ENCODE data around the gene CYP2D6. TPM values are rescaled to one million over a fixed set of nuclear protein-coding genes. Genes with fewer than 3 reads are reported as not detected.

The CYP2D6 gene
- total and polyA plus RNA-seq, 2 of the 13 experiments (the other 11 are each of a cell fraction or from before 2014, with no cell fraction given) = 1.0 to 3.7 TPM

DNA sequence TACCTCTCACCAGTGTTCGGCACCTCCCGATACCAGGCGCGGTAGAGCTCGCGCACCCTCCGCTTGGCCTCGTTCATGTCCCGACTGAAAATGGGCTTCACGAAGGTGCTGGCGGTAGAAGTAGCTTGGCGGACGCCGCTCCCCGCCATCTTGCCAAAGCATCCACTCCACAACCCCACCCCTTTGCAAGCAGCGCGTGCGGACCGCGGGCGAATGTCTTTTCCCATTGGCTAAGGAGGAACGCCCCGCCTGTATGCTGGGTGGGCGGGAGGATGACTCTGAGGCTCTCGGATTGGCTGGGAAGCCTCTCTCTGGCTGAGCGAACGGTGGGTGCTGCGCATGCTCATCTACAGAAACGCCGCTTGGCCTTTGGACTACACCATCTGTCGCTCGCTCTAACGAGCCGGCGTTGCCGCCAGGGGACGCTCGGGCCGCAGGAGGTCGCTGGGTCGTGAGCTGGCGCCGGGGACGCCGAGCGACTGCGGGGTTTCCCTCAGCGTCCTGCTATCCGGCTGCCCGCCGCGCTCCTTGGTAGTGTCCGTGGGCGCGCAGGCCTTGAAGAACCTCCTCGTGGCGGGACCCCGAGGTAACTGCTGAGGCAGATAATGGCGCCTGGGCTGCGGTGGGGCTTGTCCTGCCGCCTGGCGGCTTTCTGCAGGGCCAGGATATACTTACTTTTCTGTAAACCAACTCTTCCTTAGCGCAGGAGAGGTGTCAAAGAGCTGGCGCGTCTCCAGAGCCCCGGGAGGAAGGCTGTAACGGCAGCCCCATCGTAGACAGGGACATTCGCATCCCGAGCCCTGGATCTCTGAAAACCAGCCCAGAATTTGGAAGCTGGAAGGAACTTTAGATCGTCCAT lies 39.8 kb downstream of the CYP2D6 start, which contains the start of gene NDUFA6 (continued):
- TF ChIP-seq, protein P1, sequence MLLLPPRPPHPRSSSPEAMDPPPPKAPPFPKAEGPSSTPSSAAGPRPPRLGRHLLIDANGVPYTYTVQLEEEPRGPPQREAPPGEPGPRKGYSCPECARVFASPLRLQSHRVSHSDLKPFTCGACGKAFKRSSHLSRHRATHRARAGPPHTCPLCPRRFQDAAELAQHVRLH (CRISPR knock-in tag; IDR thresholded peaks at IDR 0.05; ENCODE audit: borderline replicate concordance, low read depth) = peak; percentile 14; the same call in 1 of the 2 replicates
- TF ChIP-seq POLR2A (IDR thresholded peaks at IDR 0.05; ENCODE audit: insufficient read depth in 1 of 2, low read depth in 2 of 2, low read length in 2 of 2) (peak; percentile 86 to 96), CCDC6 (CRISPR knock-in tag; IDR thresholded peaks at IDR 0.05) (no peak; the same call in 1 of the 2 replicates), DZIP1 (CRISPR knock-in tag; IDR thresholded peaks at IDR 0.05) (0 out of 2 replicates have a peak, but pooled peaks have one; percentile 50), NCOR1 (IDR thresholded peaks at IDR 0.05; ENCODE audit: borderline replicate concordance, low read length) (peak; percentile 12; the same call in 1 of the 2 replicates), ZFP36L1 (CRISPR knock-in tag; IDR thresholded peaks at IDR 0.05) (peak; percentile 96; the same call in 1 of the 2 replicates), ZNF891 (CRISPR knock-in tag; IDR thresholded peaks at IDR 0.05) (0 out of 2 replicates have a peak, but pooled peaks have one; percentile 71), CTCF (CRISPR knock-in tag; IDR thresholded peaks at IDR 0.05) (peak; percentile 100), SALL2 (CRISPR knock-in tag; IDR thresholded peaks at IDR 0.05) (peak; percentile 92), GLI4 (CRISPR knock-in tag; IDR thresholded peaks at IDR 0.05; ENCODE audit: borderline replicate concordance) (no peak), HNF4G (IDR thresholded peaks at IDR 0.05; ENCODE audit: borderline replicate concordance, low read depth, low read length) (peak; percentile 97), HNF4G (CRISPR knock-in tag; IDR thresholded peaks at IDR 0.05; ENCODE audit: borderline replicate concordance, low read depth) (peak; percentile 96), KDM5B (CRISPR knock-in tag; IDR thresholded peaks at IDR 0.05; ENCODE audit: borderline replicate concordance) (peak; percentile 89; the same call in 1 of the 2 replicates)
- TF ChIP-seq, protein P2, sequence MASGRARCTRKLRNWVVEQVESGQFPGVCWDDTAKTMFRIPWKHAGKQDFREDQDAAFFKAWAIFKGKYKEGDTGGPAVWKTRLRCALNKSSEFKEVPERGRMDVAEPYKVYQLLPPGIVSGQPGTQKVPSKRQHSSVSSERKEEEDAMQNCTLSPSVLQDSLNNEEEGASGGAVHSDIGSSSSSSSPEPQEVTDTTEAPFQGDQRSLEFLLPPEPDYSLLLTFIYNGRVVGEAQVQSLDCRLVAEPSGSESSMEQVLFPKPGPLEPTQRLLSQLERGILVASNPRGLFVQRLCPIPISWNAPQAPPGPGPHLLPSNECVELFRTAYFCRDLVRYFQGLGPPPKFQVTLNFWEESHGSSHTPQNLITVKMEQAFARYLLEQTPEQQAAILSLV (CRISPR knock-in tag; IDR thresholded peaks at IDR 0.05; ENCODE audit: borderline replicate concordance) = no peak; the same call in 1 of the 2 replicates
- TF ChIP-seq, protein P3, sequence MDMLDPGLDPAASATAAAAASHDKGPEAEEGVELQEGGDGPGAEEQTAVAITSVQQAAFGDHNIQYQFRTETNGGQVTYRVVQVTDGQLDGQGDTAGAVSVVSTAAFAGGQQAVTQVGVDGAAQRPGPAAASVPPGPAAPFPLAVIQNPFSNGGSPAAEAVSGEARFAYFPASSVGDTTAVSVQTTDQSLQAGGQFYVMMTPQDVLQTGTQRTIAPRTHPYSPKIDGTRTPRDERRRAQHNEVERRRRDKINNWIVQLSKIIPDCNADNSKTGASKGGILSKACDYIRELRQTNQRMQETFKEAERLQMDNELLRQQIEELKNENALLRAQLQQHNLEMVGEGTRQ (IDR thresholded peaks at IDR 0.05; ENCODE audit: low read depth, low read length) = no peak
- TF ChIP-seq, protein P3 (CRISPR knock-in tag; IDR thresholded peaks at IDR 0.05; ENCODE audit: borderline replicate concordance) = peak; percentile 42; the same call in 1 of the 2 replicates
- TF ChIP-seq, protein P4, sequence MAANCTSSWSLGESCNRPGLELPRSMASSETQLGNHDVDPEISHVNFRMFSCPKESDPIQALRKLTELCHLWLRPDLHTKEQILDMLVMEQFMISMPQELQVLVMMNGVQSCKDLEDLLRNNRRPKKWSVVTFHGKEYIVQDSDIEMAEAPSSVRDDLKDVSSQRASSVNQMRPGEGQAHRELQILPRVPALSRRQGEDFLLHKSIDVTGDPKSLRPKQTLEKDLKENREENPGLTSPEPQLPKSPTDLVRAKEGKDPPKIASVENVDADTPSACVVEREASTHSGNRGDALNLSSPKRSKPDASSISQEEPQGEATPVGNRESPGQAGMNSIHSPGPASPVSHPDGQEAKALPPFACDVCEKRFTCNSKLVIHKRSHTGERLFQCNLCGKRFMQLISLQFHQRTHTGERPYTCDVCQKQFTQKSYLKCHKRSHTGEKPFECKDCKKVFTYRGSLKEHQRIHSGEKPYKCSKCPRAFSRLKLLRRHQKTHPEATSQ (CRISPR knock-in tag; IDR thresholded peaks at IDR 0.05; ENCODE audit: borderline replicate concordance) = no peak; the same call in 1 of the 2 replicates

Data from HepG2 (cell line).